ENCODE results near the gene PDCL2. TPM values are rescaled to one million over a fixed set of nuclear protein-coding genes. Genes with fewer than 3 reads are reported as not detected.

The PDCL2 gene
- total and polyA plus RNA-seq, 2 donors from 2014 or later = not detected

GRCh38 chr4:55611358-55612059 is 19.5 kb upstream of the PDCL2 start:
- no peak overlapping the region for H3K27ac ChIP-seq (ENCODE audit: low read depth in 2 of 2, low read length in 2 of 2)
- intact Hi-C loops (cut with DNase I) = no loop called here
- no peaks in the 10 kb centered on the region for H3K36me3 ChIP-seq (ENCODE audit: control insufficient read depth in 2 of 3, insufficient read depth in 3 of 3, low read length in 3 of 3)
- no peaks in the 10 kb centered on the region for H3K9me3 ChIP-seq (ENCODE audit: control insufficient read depth in 2 of 3, insufficient read depth in 1 of 3, low read length in 3 of 3)
- no peaks in the 10 kb centered on the region for H3K27me3 ChIP-seq (ENCODE audit: control insufficient read depth, insufficient read depth, low read length)
- TF ChIP-seq, protein P1, sequence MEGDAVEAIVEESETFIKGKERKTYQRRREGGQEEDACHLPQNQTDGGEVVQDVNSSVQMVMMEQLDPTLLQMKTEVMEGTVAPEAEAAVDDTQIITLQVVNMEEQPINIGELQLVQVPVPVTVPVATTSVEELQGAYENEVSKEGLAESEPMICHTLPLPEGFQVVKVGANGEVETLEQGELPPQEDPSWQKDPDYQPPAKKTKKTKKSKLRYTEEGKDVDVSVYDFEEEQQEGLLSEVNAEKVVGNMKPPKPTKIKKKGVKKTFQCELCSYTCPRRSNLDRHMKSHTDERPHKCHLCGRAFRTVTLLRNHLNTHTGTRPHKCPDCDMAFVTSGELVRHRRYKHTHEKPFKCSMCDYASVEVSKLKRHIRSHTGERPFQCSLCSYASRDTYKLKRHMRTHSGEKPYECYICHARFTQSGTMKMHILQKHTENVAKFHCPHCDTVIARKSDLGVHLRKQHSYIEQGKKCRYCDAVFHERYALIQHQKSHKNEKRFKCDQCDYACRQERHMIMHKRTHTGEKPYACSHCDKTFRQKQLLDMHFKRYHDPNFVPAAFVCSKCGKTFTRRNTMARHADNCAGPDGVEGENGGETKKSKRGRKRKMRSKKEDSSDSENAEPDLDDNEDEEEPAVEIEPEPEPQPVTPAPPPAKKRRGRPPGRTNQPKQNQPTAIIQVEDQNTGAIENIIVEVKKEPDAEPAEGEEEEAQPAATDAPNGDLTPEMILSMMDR (IDR thresholded peaks at IDR 0.05; ENCODE audit: borderline replicate concordance, extremely low read depth, insufficient read depth) = no peak
- H3K4me3 ChIP-seq (ENCODE audit: low read length in 3 of 3) = no peak overlapping the region
- no peak overlapping the region for H3K9ac ChIP-seq (ENCODE audit: low read length in 3 of 3)
- FAIRE-seq (no peak), DNase-seq (no peak)
- no peaks in the 10 kb centered on the region for H3K4me1 ChIP-seq (ENCODE audit: control insufficient read depth in 2 of 3, insufficient read depth in 2 of 3, low read depth in 1 of 3, low read length in 3 of 3)

GRCh38 chr4:55610381-55610780 is 18.3 kb upstream of the PDCL2 start:
- H3K9ac ChIP-seq (ENCODE audit: low read length in 3 of 3) = no peak overlapping the region
- H3K4me3 ChIP-seq (ENCODE audit: low read length in 3 of 3) = no peak overlapping the region
- H3K27me3 ChIP-seq (ENCODE audit: control insufficient read depth, insufficient read depth, low read length) = no peaks in the 10 kb centered on the region
- H3K36me3 ChIP-seq (ENCODE audit: control insufficient read depth in 2 of 3, insufficient read depth in 3 of 3, low read length in 3 of 3) = no peaks in the 10 kb centered on the region
- no peaks in the 10 kb centered on the region for H3K9me3 ChIP-seq (ENCODE audit: control insufficient read depth in 2 of 3, insufficient read depth in 1 of 3, low read length in 3 of 3)
- H3K4me1 ChIP-seq (ENCODE audit: control insufficient read depth in 2 of 3, insufficient read depth in 2 of 3, low read depth in 1 of 3, low read length in 3 of 3) = no peaks in the 10 kb centered on the region
- TF ChIP-seq, protein P1 (IDR thresholded peaks at IDR 0.05; ENCODE audit: borderline replicate concordance, extremely low read depth, insufficient read depth) = no peak
- DNase-seq = no peak
- H3K27ac ChIP-seq (ENCODE audit: low read depth in 2 of 2, low read length in 2 of 2) = no peak overlapping the region
- no peak for FAIRE-seq
- intact Hi-C loops (cut with DNase I) = no loop called here

GRCh38 chr4:55609393-55609866 is 17.4 kb upstream of the PDCL2 start:
- intact Hi-C loops (cut with DNase I) = no loop called here

More at GRCh38 chr4:55609393-55609866, 17.4 kb upstream of the PDCL2 start:
- Histone ChIP-seq H3K4me3 (ENCODE audit: low read length in 3 of 3) (no peak overlapping the region), H3K9me3 (ENCODE audit: control insufficient read depth in 2 of 3, insufficient read depth in 1 of 3, low read length in 3 of 3) (no peaks in the 10 kb centered on the region), H3K27ac (ENCODE audit: low read depth in 2 of 2, low read length in 2 of 2) (no peak overlapping the region), H3K4me1 (ENCODE audit: control insufficient read depth in 2 of 3, insufficient read depth in 2 of 3, low read depth in 1 of 3, low read length in 3 of 3) (no peaks in the 10 kb centered on the region), H3K9ac (ENCODE audit: low read length in 3 of 3) (no peak overlapping the region), H3K36me3 (ENCODE audit: control insufficient read depth in 2 of 3, insufficient read depth in 3 of 3, low read length in 3 of 3) (no peaks in the 10 kb centered on the region), H3K27me3 (ENCODE audit: control insufficient read depth, insufficient read depth, low read length) (no peaks in the 10 kb centered on the region)
- TF ChIP-seq, protein P1 (IDR thresholded peaks at IDR 0.05; ENCODE audit: borderline replicate concordance, extremely low read depth, insufficient read depth) = no peak
- FAIRE-seq (no peak), DNase-seq (no peak)
